WTC11 (cell line): ENCODE results near the gene FOXK1. TPM values are rescaled to one million over a fixed set of nuclear protein-coding genes. Genes with fewer than 3 reads are reported as not detected.

Experiments used
- ATAC-seq: fragments of 200-7000 bp; cut with Tn5 transposase; 2 replicates; pipeline ENCODE4 v1.10.0; 2021; ENCODE audit warnings: mild to moderate bottlenecking, moderate library complexity
- CTCF ChIA-PET: fragments of 300-600 bp; sonication (Branson Sonifier 250); formaldehyde crosslinking; loops from one replicate; lab custom pipeline; 2021; ENCODE audit warnings: antibody characterized with exemption; lab: Charles Lee
- POLR2A ChIA-PET: fragments of 350-600 bp; sonication (Branson Sonifier 250); formaldehyde crosslinking; loops from one replicate; lab custom pipeline; 2021; ENCODE audit warnings: antibody characterized with exemption; lab: Charles Lee
- DNase-seq: peaks from one replicate; pipeline ENCODE4 v3.0.0; 2021; ENCODE audit warnings: low spot score
- H3K27ac Mint-ChIP-seq: 2 replicates; pipeline ENCODE4 v1.8.0; 2021; ENCODE audit warnings: mixed read lengths
- H3K27me3 Mint-ChIP-seq: 2 replicates; pipeline ENCODE4 v1.8.0; 2021; ENCODE audit warnings: low read depth, mild to moderate bottlenecking, moderate library complexity, mixed read lengths
- H3K36me3 Mint-ChIP-seq: 2 replicates; pipeline ENCODE4 v1.8.0; 2021; ENCODE audit warnings: mixed read lengths
- H3K4me1 Mint-ChIP-seq: 2 replicates; pipeline ENCODE4 v1.8.0; 2022; ENCODE audit warnings: mixed read lengths
- H3K4me3 Mint-ChIP-seq: 2 replicates; pipeline ENCODE4 v1.8.0; 2021; ENCODE audit warnings: mild to moderate bottlenecking, moderate library complexity, mixed read lengths
- H3K9me3 Mint-ChIP-seq: 2 replicates; pipeline ENCODE4 v1.8.0; 2021; ENCODE audit warnings: mixed read lengths
- CBFB ChIP-seq: sonication (generic); formaldehyde crosslinking; IDR thresholded peaks from 2 replicates; pipeline ENCODE4 v1.8.1; 2022; ENCODE audit warnings: mild to moderate bottlenecking, low read depth, missing genetic modification reagents
- FOXP1 ChIP-seq: sonication (generic); formaldehyde crosslinking; IDR thresholded peaks from 2 replicates; pipeline ENCODE4 v1.8.0; 2022; ENCODE audit warnings: missing genetic modification reagents, mild to moderate bottlenecking, moderate library complexity, borderline replicate concordance
- GRHL2 ChIP-seq: fragments of 250-450 bp; sonication (Bioruptor Pico); IDR thresholded peaks from 2 replicates; pipeline ENCODE4 v1.8.0; 2022; ENCODE audit warnings: mild to moderate bottlenecking, moderate library complexity; ENCODE audit not compliant: insufficient replicate concordance, severe bottlenecking
- GTF2I ChIP-seq: fragments of 250-450 bp; sonication (Bioruptor Pico); conservative IDR thresholded peaks from 2 replicates; pipeline ENCODE4 v1.4.0; 2021; ENCODE audit warnings: mild to moderate bottlenecking
- JUN ChIP-seq: sonication (generic); formaldehyde crosslinking; IDR thresholded peaks from 2 replicates; pipeline ENCODE4 v1.8.0; 2023; ENCODE audit warnings: mild to moderate bottlenecking, missing genetic modification reagents
- KAT7 ChIP-seq: sonication (generic); formaldehyde crosslinking; IDR thresholded peaks from 2 replicates; pipeline ENCODE4 v1.8.1; 2023; ENCODE audit warnings: missing genetic modification reagents, mild to moderate bottlenecking, borderline replicate concordance
- MXD4 ChIP-seq: fragments of 250-450 bp; sonication (Bioruptor Pico); IDR thresholded peaks from 2 replicates; pipeline ENCODE4 v1.8.0; 2021; ENCODE audit warnings: mild to moderate bottlenecking, moderate library complexity, borderline replicate concordance
- NR3C1 ChIP-seq: sonication (generic); formaldehyde crosslinking; conservative IDR thresholded peaks from 2 replicates; pipeline ENCODE4 v1.8.1; 2023; ENCODE audit warnings: low read depth, mild to moderate bottlenecking, missing genetic modification reagents
- PRRX2 ChIP-seq: fragments of 250-450 bp; sonication (Bioruptor Pico); IDR thresholded peaks from 2 replicates; pipeline ENCODE4 v1.8.0; 2021; ENCODE audit warnings: mild to moderate bottlenecking
- TCF7 ChIP-seq: sonication (generic); formaldehyde crosslinking; IDR thresholded peaks from 2 replicates; pipeline ENCODE4 v1.8.0; 2022; ENCODE audit warnings: mild to moderate bottlenecking, low read depth, missing genetic modification reagents, moderate library complexity
- TEAD1 ChIP-seq: sonication (generic); formaldehyde crosslinking; IDR thresholded peaks from 2 replicates; pipeline ENCODE4 v1.8.0; 2022; ENCODE audit warnings: mild to moderate bottlenecking, missing genetic modification reagents
- ZNF121 ChIP-seq: sonication (generic); formaldehyde crosslinking; IDR thresholded peaks from 2 replicates; pipeline ENCODE4 v1.8.0; 2023; ENCODE audit warnings: missing genetic modification reagents
- ZNF138 ChIP-seq: sonication (generic); formaldehyde crosslinking; conservative IDR thresholded peaks from 2 replicates; pipeline ENCODE4 v1.8.1; 2022; ENCODE audit warnings: mild to moderate bottlenecking, moderate library complexity, missing genetic modification reagents
- ZNF219 ChIP-seq: sonication (generic); formaldehyde crosslinking; IDR thresholded peaks from 2 replicates; pipeline ENCODE4 v1.8.0; 2023; ENCODE audit warnings: missing genetic modification reagents, mild to moderate bottlenecking, borderline replicate concordance
- ZNF396 ChIP-seq: fragments of 250-450 bp; sonication (Bioruptor Pico); IDR thresholded peaks from 2 replicates; pipeline ENCODE4 v1.8.0; 2021; ENCODE audit warnings: mild to moderate bottlenecking, moderate library complexity, borderline replicate concordance
- ZNF416 ChIP-seq: fragments of 250-450 bp; sonication (Bioruptor Pico); IDR thresholded peaks from 2 replicates; pipeline ENCODE4 v1.9.0; 2021; ENCODE audit warnings: mild to moderate bottlenecking, inconsistent platforms
- total RNA-seq: library from RNA; stranded (reverse); gene quantifications from 3 replicates; pipeline ENCODE4 v1.2.3, GENCODE V29; 2021
- TF ChIP-seq, protein P1 (sequence below): sonication (generic); formaldehyde crosslinking; IDR thresholded peaks from 2 replicates; pipeline ENCODE4 v1.8.1; 2023; ENCODE audit warnings: mild to moderate bottlenecking, moderate library complexity, missing genetic modification reagents
- TF ChIP-seq, protein P2 (sequence below): sonication (generic); formaldehyde crosslinking; IDR thresholded peaks from 2 replicates; pipeline ENCODE4 v1.8.0; 2023; ENCODE audit warnings: missing genetic modification reagents
- TF ChIP-seq, protein P3 (sequence below): sonication (generic); formaldehyde crosslinking; IDR thresholded peaks from 2 replicates; pipeline ENCODE4 v1.8.0; 2022; ENCODE audit warnings: mild to moderate bottlenecking, missing genetic modification reagents
- TF ChIP-seq, protein P4 (sequence below): sonication (generic); formaldehyde crosslinking; conservative IDR thresholded peaks from 2 replicates; pipeline ENCODE4 v1.8.1; 2022; ENCODE audit warnings: mild to moderate bottlenecking, missing genetic modification reagents
- TF ChIP-seq, protein P5 (sequence below): sonication (generic); formaldehyde crosslinking; IDR thresholded peaks from 2 replicates; pipeline ENCODE4 v1.8.0; 2022; ENCODE audit warnings: mild to moderate bottlenecking, missing genetic modification reagents
- TF ChIP-seq, protein P6 (sequence below): fragments of 250-450 bp; sonication (Bioruptor Pico); IDR thresholded peaks from 2 replicates; pipeline ENCODE4 v1.8.0; 2021; ENCODE audit warnings: mild to moderate bottlenecking
- TF ChIP-seq, protein P7 (sequence below): fragments of 250-450 bp; sonication (Bioruptor Pico); IDR thresholded peaks from 2 replicates; pipeline ENCODE4 v2.1.2; 2022; ENCODE audit warnings: mild to moderate bottlenecking, moderate library complexity

FOXK1 gene
- total RNA-seq, 1 experiment from 2014 or later, result 21.9 TPM

DNA sequence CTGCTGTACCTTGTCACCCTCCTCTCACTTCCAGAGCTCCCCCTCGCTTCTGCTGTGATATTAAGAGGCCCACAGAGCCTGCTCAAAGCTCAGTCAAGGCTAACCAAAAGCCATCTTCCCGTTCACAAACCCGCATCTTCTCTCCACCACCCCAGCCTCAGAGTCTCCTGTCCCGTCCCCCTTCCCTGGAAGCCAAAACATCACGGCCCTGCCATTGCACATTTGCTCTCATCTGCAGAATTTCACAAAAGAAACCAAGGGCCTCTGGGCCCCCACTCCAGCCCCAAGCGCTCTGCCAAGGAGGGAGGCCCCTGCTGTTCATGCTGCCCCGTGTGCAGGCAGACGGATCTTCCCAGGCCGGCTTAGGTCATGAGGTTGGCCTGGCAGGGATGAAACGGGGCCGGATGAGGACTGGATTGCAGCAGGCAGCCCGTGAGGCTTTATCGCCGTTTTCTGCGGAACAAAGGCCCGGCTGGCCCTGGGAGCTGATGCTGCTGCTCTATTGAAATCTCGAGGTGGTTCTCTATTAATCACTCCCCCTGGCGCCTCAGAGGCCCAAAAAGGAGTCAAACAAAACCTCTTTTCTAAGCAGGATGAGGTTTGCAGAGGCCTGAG is 31.6 kb upstream of the FOXK1 start (continued):
- TF ChIP-seq, protein P1, sequence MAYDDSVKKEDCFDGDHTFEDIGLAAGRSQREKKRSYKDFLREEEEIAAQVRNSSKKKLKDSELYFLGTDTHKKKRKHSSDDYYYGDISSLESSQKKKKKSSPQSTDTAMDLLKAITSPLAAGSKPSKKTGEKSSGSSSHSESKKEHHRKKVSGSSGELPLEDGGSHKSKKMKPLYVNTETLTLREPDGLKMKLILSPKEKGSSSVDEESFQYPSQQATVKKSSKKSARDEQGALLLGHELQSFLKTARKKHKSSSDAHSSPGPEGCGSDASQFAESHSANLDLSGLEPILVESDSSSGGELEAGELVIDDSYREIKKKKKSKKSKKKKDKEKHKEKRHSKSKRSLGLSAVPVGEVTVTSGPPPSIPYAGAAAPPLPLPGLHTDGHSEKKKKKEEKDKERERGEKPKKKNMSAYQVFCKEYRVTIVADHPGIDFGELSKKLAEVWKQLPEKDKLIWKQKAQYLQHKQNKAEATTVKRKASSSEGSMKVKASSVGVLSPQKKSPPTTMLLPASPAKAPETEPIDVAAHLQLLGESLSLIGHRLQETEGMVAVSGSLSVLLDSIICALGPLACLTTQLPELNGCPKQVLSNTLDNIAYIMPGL (CRISPR knock-in tag), result no peak
- TF ChIP-seq ZNF416 (CRISPR knock-in tag) (no peak), ZNF219 (CRISPR knock-in tag) (no peak), MXD4 (CRISPR knock-in tag) (no peak)
- TF ChIP-seq, protein P2, sequence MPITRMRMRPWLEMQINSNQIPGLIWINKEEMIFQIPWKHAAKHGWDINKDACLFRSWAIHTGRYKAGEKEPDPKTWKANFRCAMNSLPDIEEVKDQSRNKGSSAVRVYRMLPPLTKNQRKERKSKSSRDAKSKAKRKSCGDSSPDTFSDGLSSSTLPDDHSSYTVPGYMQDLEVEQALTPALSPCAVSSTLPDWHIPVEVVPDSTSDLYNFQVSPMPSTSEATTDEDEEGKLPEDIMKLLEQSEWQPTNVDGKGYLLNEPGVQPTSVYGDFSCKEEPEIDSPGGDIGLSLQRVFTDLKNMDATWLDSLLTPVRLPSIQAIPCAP (CRISPR knock-in tag), result no peak
- TF ChIP-seq, protein P3, sequence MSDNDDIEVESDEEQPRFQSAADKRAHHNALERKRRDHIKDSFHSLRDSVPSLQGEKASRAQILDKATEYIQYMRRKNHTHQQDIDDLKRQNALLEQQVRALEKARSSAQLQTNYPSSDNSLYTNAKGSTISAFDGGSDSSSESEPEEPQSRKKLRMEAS (CRISPR knock-in tag), result no peak
- TF ChIP-seq, protein P4, sequence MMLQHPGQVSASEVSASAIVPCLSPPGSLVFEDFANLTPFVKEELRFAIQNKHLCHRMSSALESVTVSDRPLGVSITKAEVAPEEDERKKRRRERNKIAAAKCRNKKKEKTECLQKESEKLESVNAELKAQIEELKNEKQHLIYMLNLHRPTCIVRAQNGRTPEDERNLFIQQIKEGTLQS (CRISPR knock-in tag), result no peak

DNA sequence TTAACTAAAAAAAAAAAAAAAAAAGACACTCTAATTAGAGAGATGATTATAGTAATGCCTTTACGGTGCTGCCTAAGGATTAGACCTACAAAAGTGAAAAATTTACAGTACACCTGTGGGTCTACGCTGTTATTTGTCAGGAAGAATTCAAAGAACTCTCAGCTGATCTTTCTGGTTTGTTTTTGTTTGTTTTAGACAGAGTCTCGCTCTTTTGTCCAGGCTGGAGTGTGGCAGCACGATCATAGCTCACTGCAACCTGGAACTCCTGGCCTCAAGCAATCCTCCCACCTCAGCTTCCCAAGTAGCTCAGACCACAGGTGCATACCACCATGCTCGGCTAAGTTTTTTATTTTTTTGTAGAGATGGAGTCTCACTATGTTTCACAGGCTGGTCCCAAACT is 28.3 kb upstream of the FOXK1 start:
- DNase-seq, result no peak
- Mint-ChIP-seq H3K27ac (no peak overlapping the region), H3K36me3 (peaks cover 18% of the 10 kb centered on the region), H3K9me3 (peaks cover 25% of the 10 kb centered on the region), H3K4me3 (no peak overlapping the region), H3K4me1 (no peaks in the 10 kb centered on the region), H3K27me3 (peaks cover 27% of the 10 kb centered on the region)
- CTCF ChIA-PET, result no interaction called here
- ATAC-seq, result no peak
- TF ChIP-seq, protein P5, sequence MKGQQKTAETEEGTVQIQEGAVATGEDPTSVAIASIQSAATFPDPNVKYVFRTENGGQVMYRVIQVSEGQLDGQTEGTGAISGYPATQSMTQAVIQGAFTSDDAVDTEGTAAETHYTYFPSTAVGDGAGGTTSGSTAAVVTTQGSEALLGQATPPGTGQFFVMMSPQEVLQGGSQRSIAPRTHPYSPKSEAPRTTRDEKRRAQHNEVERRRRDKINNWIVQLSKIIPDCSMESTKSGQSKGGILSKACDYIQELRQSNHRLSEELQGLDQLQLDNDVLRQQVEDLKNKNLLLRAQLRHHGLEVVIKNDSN (CRISPR knock-in tag), result no peak
- TF ChIP-seq PRRX2 (CRISPR knock-in tag) (no peak), KAT7 (no peak), CBFB (CRISPR knock-in tag) (no peak), GTF2I (CRISPR knock-in tag) (no peak), ZNF121 (CRISPR knock-in tag) (no peak)
- POLR2A ChIA-PET, result interaction anchor here (0.6 kb wide), 1 partner anchor 20 kb away, joined by 3 read pairs; no protein-coding TSS in a partner anchor

DNA sequence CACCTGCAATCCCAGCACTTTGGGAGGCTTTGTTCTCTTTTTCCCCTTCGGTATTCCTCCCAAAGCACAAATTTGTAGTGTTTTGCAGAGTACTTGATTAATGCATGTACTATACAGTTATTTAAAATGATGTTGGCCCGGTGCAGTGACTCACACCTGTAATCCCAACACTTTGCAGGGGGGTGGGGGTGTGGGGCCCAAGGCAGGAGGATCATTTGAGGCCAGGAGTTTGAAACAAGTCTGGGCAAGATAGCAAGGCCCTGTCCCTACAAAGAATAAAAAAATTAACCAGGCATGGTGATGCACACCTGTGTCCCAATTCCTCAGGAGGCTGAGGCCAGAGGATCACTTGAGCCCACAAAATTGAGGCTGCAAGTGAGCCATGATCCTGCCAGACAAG is 26.8 kb upstream of the FOXK1 start:
- no peak overlapping the region for H3K4me3 Mint-ChIP-seq
- ChIA-PET POLR2A (no interaction called here), CTCF (no interaction called here)
- DNase-seq (no peak), ATAC-seq (no peak)
- TF ChIP-seq MXD4 (CRISPR knock-in tag) (no peak), CBFB (CRISPR knock-in tag) (no peak), ZNF138 (CRISPR knock-in tag) (no peak), FOXP1 (no peak), TEAD1 (no peak), GRHL2 (CRISPR knock-in tag) (no peak), JUN (no peak), ZNF396 (CRISPR knock-in tag) (no peak), NR3C1 (no peak), TCF7 (CRISPR knock-in tag) (no peak)
- TF ChIP-seq, protein P6, sequence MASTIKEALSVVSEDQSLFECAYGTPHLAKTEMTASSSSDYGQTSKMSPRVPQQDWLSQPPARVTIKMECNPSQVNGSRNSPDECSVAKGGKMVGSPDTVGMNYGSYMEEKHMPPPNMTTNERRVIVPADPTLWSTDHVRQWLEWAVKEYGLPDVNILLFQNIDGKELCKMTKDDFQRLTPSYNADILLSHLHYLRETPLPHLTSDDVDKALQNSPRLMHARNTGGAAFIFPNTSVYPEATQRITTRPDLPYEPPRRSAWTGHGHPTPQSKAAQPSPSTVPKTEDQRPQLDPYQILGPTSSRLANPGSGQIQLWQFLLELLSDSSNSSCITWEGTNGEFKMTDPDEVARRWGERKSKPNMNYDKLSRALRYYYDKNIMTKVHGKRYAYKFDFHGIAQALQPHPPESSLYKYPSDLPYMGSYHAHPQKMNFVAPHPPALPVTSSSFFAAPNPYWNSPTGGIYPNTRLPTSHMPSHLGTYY (CRISPR knock-in tag), result no peak
- TF ChIP-seq, protein P7, sequence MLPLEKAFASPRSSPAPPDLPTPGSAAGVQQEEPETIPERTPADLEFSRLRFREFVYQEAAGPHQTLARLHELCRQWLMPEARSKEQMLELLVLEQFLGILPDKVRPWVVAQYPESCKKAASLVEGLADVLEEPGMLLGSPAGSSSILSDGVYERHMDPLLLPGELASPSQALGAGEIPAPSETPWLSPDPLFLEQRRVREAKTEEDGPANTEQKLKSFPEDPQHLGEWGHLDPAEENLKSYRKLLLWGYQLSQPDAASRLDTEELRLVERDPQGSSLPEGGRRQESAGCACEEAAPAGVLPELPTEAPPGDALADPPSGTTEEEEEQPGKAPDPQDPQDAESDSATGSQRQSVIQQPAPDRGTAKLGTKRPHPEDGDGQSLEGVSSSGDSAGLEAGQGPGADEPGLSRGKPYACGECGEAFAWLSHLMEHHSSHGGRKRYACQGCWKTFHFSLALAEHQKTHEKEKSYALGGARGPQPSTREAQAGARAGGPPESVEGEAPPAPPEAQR (CRISPR knock-in tag), result no peak
- TF ChIP-seq, protein P3 (CRISPR knock-in tag), result no peak
- no peaks in the 10 kb centered on the region for H3K4me1 Mint-ChIP-seq
- peaks cover 32% of the 10 kb centered on the region for H3K27me3 Mint-ChIP-seq
- peaks cover 26% of the 10 kb centered on the region for H3K36me3 Mint-ChIP-seq
- peaks cover 36% of the 10 kb centered on the region for H3K9me3 Mint-ChIP-seq
- no peak overlapping the region for H3K27ac Mint-ChIP-seq
